ENCODE results near the gene OR52K2.
"Not testable (repeated sequence)": the region's sequence is repeated elsewhere in the genome, so short reads cannot be mapped to it uniquely, and the experiment has no call there.

OR52K2 gene

DNA sequence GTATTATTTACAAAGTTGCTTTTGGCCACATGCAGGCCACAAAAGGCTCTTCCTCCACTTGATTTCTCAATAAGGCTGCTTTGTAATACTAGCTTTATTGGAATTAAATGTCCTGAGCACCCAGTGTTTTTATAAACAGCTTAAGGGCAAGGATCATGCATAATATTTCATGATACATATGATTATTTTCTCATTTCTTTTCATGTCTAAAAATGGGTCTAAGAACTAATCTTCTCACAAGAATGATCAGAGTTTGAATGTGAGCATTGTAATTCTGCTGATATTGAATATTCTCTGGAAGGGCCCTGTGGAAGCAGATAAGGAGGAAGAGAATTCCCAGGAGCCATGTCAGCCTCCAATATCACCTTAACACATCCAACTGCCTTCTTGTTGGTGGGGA lies at the start of gene OR52K2:
Gene OR52K2 (plus strand): TSS at position 301 of the 400 bp plus-strand sequence. CDS start 45 bp downstream, at position 346.
- no peak for DNase-seq

DNA sequence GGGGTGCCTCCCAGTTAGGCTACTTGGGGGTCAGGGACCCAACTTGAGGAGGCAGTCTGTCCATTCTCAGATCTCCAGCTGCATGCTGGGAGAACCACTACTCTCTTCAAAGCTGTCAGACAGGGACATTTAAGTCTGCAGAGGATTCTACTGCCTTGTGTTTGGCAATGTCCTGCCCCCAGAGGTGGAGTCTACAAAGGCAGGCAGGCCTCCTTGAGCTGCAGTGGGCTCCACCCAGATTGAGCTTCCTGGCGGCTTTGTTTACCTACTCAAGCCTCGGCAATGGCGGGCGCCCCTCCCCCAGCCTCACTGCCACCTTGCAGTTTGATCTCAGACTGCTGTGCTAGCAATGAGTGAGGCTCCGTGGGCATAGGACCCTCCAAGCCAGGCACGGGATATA lies 42.9 kb upstream of the OR52K2 start:
- not testable (repeated sequence) for DNase-seq

DNA sequence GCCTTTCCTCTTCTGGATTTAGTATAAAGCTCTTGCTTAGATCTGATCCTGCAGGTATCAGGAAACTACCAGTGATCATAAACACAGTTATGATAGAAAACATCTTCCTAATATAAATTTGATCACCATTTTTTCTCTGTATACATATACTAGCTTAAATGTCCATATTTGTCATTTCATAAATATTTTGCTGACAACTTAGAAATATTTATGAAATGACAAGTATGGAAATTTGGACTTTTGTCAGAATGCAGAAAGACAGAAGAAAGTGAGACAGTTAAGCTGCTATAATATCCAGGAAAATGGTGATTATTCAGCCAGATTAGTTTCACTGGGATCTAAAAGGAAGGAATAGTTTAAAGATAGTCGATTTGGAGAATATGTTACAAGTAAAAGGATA lies 32.8 kb upstream of the OR52K2 start:
- DNase-seq, result no peak

DNA sequence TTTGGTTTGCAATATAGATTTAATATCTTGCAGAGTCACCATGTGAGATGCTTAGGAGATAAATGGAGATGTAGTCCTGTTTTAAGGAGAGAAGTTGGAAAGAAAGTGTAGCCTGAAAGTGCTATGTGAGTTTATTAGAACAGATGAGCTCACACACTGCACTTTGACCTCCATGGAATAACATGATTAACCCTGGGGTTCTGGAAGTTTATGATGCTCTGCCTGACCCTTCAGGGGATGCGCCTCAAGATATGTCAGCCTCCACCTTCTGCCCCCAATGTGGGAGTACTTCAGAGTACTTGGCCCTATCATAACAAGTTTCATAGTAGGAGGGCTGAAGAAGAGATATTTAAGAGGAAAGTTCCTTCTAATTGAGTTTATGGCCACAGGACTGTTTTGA lies 32.3 kb upstream of the OR52K2 start:
- DNase-seq, result no peak

GRCh38 chr11:4418403-4418802 lies 30.7 kb upstream of the OR52K2 start:
- DNase-seq, result no peak

- DNase-seq, result no peak
Observed at GRCh38 chr11:4430051-4430450, 19.0 kb upstream of the OR52K2 start.

GRCh38 chr11:4433856-4434255 lies 15.2 kb upstream of the OR52K2 start:
- no peak for DNase-seq

DNA sequence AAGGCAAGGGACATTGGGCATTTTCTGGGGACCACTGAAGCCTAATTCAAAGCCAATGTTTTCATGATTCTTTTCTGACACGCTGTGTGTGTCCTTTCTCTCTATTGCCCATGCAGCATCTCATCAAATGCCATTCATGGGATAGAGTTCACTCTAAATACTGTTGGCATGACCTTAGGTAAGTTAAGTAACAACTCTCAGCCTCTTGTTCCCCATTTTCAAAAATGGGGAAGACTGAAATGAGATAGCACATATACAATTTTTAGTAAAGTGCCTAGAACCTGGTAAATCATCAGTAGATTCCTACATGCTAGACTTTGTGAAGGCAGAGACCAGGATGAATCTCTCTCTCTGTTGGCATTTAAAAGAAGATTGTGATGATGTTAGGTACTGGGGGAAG lies 12.7 kb upstream of the OR52K2 start:
- no peak for DNase-seq

GRCh38 chr11:4441515-4441914 lies 7.6 kb upstream of the OR52K2 start:
- no peak for DNase-seq

GRCh38 chr11:4443232-4443891 lies 5.7 kb upstream of the OR52K2 start:
- no peak for DNase-seq

GRCh38 chr11:4453118-4453517 lies 4.0 kb downstream of the OR52K2 start:
- DNase-seq, result no peak

DNA sequence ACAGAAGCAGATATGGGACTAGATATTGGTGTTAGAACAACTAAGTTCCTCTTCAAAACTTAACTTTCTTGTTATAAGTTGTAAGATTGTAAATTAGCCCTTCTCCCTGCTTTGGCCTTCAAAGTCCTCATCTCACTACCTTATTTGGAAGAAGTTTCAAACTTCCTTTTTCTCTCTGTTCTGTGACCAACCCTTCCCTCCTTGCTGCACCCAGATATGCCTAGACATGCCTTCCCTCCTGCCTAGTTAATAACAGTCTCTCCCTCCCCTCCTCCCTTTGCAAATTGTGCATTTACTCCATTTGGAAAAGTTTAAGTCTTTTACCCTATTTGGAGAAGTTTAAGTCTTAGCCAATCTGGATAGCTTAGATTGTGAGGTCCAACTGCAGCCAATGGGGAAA lies 4.9 kb downstream of the OR52K2 start:
- no peak for DNase-seq

DNA sequence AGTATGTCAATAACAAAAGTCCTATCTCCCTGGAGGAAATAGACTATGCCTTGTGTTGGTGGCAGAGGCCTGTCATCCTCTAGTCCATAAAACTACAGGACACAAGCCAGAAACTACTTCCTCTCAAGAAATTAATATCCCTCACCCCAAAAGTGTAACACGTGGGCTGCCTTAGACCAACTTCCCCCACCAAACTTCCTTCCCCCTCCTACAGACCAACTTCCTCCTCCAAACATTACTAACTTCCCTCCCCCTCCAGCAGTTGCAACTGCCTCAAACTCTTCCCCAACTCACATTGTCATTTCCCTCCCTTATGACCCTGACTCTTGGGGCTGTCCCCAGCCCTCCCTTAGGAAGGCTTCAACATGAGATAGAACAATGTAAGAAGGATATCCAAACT lies 6.3 kb downstream of the OR52K2 start:
- DNase-seq, result peak; percentile 45

- DNase-seq, result no peak
Observed at GRCh38 chr11:4459500-4459899, 10.4 kb downstream of the OR52K2 start.

GRCh38 chr11:4460151-4460550 lies 11.1 kb downstream of the OR52K2 start:
- DNase-seq, result no peak

GRCh38 chr11:4464216-4465159 lies 15.4 kb downstream of the OR52K2 start:
- no peak for DNase-seq

- DNase-seq, result no peak
Observed at GRCh38 chr11:4465407-4465806, 16.3 kb downstream of the OR52K2 start.

- DNase-seq, result no peak
Observed at GRCh38 chr11:4466131-4466870, 17.2 kb downstream of the OR52K2 start.

GRCh38 chr11:4466871-4467442 lies 17.9 kb downstream of the OR52K2 start:
- DNase-seq, result no peak

- no peak for DNase-seq
Observed at GRCh38 chr11:4467811-4468606, 18.9 kb downstream of the OR52K2 start.

GRCh38 chr11:4479644-4480043 lies 30.5 kb downstream of the OR52K2 start:
- no peak for DNase-seq

GRCh38 chr11:4480577-4481239 lies 31.6 kb downstream of the OR52K2 start:
- no peak for DNase-seq

All from KG1 (cell line).